Stimulated activated CD4-positive, alpha-beta T cell treated with anti-CD3 and anti-CD28 coated beads, Interleukin-15, amount 100 ng/mL, for 1 hour (primary cell): Measurements from ENCODE around the gene ANKH.
"Not testable (repeated sequence)": the region's sequence is repeated elsewhere in the genome, so short reads cannot be mapped to it uniquely, and the experiment has no call there.

ENCODE experiments used
- DNase-seq, 2 donors: peaks; one replicate each; pipeline ENCODE4 v3.0.0-alpha.2; 2020; ENCODE audit warnings: low read depth in 1 of 2, low spot score in 1 of 2

The ANKH gene

GRCh38 chr5:14830210-14831005 lies 41.2 kb downstream of the ANKH start:
- no peak for DNase-seq

GRCh38 chr5:14829396-14829795 lies 42.2 kb downstream of the ANKH start:
- no peak for DNase-seq

GRCh38 chr5:14826714-14827113 lies 44.9 kb downstream of the ANKH start:
- DNase-seq, result no peak

- no peak for DNase-seq
These were observed 45.6 kb downstream of the ANKH start for GRCh38 chr5:14825977-14826376.

- no peak for DNase-seq
These were observed 47.1 kb downstream of the ANKH start for GRCh38 chr5:14824499-14824898.

- no peak for DNase-seq
These were observed 50.3 kb downstream of the ANKH start for GRCh38 chr5:14821100-14821845.

GRCh38 chr5:14818931-14819790 lies 52.4 kb downstream of the ANKH start:
- no peak for DNase-seq

- not testable (repeated sequence) for DNase-seq
These were observed 53.8 kb downstream of the ANKH start for GRCh38 chr5:14817762-14818136.

GRCh38 chr5:14816999-14817761 lies 54.4 kb downstream of the ANKH start:
- no peak for DNase-seq

GRCh38 chr5:14816374-14816998 lies 55.1 kb downstream of the ANKH start:
- no peak for DNase-seq

- no peak for DNase-seq
These were observed 57.8 kb downstream of the ANKH start for GRCh38 chr5:14813747-14814146.

- DNase-seq, result no peak
These were observed 59.4 kb downstream of the ANKH start for GRCh38 chr5:14812166-14812565.

GRCh38 chr5:14810928-14811572 lies 60.5 kb downstream of the ANKH start:
- DNase-seq, result no peak

- DNase-seq, result no peak
These were observed 61.3 kb downstream of the ANKH start for GRCh38 chr5:14810282-14810681.

- DNase-seq, result peak; percentile 38 to 43
These were observed 62.0 kb downstream of the ANKH start for GRCh38 chr5:14809369-14810155.

GRCh38 chr5:14807471-14807870 lies 64.1 kb downstream of the ANKH start:
- DNase-seq, result no peak

- DNase-seq, result no peak
These were observed 65.1 kb downstream of the ANKH start for GRCh38 chr5:14806456-14806855.

- DNase-seq, result no peak
These were observed 69.0 kb downstream of the ANKH start for GRCh38 chr5:14802541-14802940.

- DNase-seq, result no peak
These were observed 69.8 kb downstream of the ANKH start for GRCh38 chr5:14801792-14802191.
